HPDE6-E6E7 (cell line): ENCODE measurements around the gene LYL1.
A peak's percentile ranks its signal among the peaks of the same experiment; 100 is the strongest.

ENCODE experiments used
- DNase-seq: peaks from one replicate; pipeline ENCODE4 v3.0.0; 2011; ENCODE audit warnings: missing footprints; ENCODE audit errors: extremely low spot score

The LYL1 gene

DNA sequence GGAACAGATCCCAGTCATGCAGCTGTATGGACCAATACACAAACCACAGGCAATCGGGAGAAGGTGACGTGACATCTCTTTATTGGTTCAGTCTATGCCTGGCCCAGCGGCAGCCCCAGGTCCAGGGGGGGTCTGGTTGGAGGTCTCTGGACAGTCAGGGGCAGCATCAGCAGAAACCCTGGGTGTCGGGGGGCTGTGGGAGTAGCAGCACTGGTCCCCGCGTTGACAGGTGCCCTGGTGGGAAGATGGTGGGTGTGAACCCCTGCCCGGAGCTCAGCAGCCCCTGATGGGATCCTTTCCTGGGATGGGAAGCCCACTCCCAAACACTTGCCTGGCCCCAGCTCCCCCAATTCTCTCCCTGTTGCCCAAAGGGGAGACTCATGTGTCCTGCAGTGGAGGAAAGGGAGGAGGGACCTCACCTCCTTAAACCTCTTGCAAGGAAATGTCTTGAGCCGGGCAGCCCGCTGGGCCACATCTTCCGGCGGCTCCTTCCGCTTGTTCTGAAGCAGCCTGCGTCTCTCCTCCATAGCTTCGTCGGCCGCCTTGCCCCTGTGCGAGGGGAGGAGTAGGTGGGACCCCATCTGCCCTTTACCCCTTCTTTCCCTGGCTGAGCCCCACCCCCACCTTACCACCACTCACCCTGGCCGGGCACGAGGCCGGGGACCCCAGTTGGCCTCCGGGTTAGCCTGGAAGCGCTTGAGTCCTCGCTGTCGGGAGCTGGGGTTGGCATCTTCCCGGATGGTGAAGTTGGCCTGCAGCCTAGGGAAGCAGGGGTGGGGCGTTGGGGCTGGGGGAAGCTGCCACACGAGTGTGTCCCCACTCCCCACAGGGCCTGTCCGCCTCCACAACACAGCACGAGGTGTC, 2.4 kb upstream of the LYL1 start:
- no peak for DNase-seq

GRCh38 chr19:13104360-13104847, 1.7 kb upstream of the LYL1 start:
- no peak for DNase-seq

DNA sequence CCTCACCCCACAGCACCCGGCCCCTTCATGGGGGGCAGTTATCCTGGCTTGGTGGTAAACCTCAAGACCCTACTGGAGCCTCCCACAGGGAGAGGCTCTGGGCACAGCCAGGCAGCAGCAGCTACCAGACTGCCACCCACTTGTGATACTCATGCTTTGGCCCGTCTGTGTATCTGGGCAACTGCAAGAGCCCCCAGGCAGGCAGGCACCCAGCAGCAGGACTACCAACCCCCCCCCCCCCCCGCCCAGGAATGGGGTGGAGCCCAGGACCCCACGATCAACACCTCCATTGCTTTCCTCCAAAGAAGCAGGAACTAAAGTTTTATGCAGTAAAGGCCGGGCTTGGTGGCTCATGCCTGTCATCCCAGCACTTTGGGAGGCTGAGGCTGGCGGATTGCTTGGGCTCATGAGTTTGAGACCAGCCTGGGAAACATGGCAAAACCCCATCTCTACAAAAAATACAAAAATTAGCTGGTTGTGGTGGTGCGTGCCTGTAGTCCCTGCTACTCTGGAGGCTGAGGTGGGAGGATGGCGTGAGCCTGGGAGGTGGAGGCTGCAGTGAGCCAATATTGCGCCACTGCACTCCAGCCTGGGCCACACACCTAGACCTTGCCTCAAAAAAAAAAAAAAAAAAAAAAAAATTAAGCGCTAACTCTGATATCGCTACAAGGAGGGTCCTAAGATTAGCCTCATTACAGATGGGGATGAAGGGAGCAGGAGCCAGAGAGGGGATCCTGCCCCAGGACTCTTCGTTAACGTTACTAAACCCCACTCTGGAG, 1.1 kb upstream of the LYL1 start:
- DNase-seq, result no peak

DNA sequence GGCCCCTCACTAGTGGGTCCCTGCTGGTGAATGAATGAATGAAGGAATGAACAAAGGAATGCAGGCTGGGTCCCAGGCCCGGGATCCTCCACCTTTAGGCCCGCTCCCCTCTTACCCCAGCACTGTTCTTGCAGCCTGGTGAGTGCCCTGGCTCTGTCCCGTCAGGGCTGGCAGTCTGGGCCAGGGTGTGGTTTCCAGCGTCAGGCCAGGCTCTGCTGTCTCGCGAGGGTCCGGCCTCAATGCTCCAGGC, 317 bp downstream of the LYL1 start:
- DNase-seq, result no peak

DNA sequence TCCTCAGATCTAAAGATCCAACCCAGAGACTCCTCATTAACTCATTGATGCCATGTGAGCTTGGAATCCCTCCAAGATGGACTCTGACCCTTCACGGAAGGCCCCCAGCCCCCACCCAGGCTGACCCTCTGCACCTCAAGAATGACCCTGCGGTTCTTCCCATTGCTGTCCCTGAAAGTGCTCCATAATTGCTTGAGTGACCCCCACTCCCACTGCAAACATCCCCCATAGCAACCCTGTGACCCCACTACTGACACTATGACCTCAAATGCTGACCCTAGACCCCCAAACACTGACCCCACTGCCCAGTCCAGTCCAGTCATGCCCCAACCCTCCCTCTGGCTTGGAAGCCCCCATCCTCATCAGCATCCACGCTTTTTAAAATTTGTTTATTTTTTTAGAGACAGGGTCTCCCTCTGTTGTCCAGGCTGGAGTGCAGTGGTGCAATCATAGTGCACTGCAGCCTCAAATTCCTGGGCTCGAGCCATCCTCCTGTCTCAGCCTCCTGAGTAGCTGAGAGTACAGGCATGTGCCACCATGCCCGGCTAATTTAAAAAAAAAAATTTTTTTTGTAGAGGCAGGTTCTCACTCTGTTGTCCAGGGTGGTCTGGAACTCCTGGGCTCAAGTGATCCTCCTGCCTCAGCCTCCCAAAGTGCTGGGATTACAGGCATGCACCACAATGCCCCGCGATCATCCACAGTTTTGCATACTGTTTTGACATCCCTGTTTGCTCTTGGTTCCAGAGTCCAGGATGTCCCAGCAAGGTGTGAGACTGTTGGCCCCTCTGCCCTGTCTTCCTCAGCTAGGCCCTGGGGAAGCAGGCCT, 855 bp downstream of the LYL1 start:
- no peak for DNase-seq

DNA sequence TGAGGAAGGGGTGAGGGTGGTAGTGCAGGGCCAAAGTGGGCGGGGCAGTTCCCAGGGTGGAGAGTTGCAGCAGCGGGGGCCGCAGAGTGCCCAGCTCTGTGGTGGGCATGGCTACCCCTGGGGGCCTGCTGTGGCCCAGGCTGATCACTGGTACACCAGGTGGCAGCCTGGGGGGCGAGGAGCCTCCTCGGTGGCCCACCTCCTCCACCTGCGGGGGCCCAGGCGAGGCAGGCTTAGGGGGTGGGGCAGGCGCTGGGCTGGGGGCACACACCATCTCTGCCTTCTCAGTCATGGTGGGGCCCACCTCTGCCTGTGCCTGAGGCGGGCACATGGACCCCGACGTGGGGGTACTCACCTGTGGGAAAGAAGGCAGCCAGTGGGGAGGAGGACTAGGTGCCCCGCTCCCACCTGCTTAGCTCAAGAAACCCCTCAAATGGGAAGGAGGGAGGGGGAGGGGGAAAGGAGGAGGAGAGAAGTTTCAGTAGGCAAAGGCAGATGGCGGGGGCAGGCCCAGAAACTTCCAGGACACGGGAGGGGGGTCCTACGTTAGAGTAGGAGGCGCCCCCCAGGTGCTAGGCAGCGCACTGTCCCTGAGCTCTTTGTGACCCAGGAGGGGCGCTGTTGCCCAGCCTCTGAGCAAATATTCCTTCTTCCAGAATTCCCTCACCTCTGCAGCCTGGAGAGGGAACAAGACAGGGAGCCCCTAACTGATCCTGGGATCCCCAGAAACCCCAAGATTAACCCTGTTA, 1.6 kb downstream of the LYL1 start:
- DNase-seq, result no peak

- no peak for DNase-seq
Measured at GRCh38 chr19:13100031-13100588, 2.5 kb downstream of the LYL1 start.

- no peak for DNase-seq
Measured at GRCh38 chr19:13099073-13099999, 3.3 kb downstream of the LYL1 start.

DNA sequence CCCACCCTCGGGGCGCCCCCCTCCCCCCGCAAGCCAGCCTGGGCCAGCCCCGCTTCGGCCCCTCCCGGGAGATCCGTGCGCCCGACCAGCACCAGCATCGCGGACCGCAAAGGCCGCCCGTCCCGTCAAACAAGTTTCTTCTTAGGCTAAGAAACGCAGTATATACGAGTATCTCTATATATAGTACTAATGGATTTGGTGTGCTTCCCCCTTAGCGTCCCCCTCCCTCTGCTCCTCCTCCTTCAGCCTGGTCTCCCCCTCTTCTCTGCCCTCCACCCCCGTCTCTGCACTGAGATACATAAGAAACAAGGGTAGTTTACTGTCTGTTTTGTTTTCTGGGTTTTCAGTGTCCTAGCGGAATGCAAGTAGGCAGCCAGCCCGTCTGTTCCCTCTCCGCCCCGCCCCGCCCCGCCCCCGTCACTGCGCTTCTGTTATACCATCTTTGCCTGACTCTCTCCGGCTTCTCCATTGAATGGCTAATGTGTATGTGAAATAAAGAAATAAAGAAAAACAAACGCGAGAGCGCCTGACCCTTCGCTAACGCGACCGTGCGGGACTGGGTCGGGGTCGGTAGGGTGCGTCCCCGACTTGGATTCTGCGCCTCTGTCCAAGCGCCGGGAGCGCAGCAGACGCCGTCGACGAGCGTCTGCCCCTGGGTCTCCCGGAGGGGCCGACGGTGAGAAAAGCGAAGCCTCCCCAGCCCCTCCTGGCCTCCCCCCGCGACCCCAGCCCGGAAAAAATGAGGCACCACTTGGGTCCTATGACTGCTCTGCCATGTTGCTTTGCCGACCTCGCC, 4.2 kb downstream of the LYL1 start:
- no peak for DNase-seq

DNA sequence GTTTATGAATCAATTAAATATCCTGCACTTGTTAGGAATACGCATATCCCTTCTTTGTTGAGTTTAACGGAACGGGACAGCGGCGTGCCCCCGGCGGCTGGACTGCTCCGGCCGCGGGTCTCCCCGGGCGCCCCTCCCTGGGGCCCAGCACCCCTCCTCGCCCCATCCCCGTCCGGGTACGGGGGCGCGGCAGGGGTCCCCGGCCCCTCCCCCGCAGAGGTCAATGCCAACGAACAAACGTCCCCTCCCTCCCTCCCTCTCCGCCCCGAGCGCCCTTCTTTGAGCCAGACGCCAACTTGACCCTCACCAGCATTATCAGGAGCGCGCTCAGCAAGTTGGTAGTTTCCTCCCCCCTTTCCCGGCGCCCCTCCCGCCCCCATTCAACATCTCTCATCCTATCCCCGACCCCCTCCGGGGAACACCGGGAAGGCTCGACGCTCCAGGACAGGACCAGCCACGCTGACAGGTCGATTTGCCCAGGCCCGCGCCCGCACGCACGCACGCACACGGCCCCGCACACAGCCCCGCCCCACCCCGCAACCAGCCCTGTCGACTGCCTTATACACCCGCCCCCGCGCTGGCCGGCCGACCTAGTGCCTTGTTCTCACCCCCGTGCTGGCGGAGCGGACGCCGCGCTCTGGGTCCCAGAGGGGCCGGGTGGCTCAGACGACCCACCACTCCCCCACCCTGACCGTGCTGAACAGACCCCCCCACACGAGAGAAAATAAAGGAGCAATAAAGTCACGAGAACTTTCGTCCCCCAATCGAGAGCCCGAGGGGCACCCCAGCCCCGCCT, 5.0 kb downstream of the LYL1 start:
- DNase-seq, result no peak

GRCh38 chr19:13097033-13097462, 5.6 kb downstream of the LYL1 start:
- no peak for DNase-seq

DNA sequence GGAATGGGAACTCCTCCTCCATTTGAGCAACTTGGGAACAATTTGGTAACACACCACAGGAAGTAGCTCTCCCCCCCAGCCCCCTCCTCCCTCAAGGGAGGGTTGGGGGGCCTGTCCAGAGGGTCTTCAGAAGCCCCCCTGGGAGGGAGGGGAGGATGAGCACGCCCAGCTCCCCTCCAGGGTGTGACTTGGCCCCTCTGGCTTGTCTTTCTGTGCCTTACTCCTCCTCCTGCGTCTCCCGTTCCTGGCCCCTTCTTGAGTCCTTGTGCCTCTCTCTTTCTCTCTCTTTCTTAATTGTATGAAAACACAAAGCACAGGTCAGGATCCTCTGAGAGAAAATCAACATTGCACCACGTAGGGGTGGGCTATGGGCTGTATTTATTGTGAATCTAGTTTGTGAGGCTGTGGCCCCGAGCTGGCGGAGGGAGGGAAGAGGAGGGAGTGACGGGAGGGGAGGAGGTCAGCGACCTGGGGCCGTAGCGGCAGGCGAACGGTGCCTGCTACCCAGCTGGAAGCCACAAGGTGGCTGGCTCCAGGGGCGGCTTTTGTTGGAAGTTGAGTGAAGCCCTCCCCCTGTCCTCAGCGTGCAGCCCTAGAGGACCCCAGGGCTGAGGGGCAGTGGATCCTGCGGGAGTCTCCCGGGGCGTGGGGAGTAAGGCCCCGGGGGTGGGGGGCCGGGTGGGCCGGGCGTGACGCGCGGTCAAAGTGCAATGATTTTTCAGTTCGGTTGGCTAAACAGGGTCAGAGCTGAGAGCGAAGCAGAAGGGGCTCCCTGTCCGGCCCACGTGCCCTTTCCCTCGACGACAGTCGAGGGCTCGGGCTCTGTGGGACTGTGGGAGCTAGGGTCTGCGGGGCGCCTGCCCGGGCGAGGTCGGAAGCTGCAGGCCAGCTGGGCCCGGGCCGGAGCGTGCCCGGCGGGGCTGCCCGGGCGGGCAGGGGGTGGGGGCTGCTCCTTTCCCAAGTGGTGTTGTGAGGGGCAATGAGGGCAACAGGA, 6.4 kb downstream of the LYL1 start:
- no peak for DNase-seq

DNA sequence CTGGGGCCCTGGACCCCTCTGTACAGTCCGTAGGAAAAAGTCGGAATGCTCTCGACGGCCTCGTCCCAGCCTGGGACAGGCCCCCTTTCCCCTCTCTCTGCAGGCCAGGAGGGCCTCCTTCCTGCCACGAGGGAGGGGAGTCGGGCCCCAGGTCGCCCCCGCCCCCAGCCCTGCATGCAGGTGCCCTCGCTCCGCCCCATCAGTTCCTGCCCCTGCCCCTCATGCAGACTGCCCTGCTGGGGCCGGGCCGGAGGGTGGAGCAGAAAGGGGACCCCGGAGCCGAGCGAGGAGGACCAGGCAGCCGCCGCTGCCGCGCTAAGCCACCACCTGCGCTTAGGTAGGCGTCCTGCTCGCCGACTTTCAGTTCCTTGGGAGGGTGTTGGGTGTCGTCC, 7.3 kb downstream of the LYL1 start:
- DNase-seq, result no peak

GRCh38 chr19:13094771-13095392, 7.8 kb downstream of the LYL1 start:
- DNase-seq, result no peak

- DNase-seq, result no peak
Measured at GRCh38 chr19:13094106-13094504, 8.6 kb downstream of the LYL1 start.

DNA sequence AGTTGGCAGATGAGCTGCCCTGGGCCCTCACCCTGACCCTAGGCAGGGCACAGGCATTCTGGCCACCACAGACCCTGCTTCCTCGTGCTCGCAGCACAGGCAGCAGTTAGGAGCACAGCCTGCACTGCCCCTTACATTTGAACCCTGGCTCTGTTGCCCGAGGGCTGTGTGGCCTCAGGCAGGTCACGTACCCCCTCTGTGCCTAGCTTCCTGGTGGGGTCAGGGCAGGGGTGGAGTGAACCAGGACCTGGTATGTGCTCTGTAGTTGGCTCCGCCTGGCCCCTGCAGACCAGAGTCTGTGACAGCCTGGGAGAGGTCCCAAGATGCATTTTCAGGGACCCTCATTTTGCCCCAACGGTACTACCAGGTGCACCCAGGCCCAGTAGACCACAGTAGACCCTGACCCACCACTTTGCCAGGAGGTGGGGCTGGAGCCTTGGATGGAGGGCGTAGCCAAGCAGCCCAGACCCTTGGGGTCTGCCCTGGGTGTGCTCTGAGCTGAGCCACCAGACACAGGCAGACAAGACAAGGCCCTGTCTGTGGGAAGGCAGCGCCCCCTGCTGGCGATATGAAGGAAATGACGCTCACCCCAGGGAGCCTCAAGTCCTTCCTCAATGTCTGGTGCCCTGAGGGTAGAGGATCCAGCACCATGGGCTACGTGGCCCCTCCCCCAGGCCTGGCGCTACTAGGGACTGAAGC, 9.1 kb downstream of the LYL1 start:
- peak; percentile 68 for DNase-seq
